ENCODE data around the gene LIFR. TPM values are rescaled to one million over a fixed set of nuclear protein-coding genes. Genes with fewer than 3 reads are reported as not detected.

The LIFR gene
- polyA plus RNA-seq, 1 donor from 2014 or later: 5.8 TPM

GRCh38 chr5:38528162-38528703 is 28.2 kb downstream of the LIFR start:
- Histone ChIP-seq H2AFZ (ENCODE audit: low read depth, low read length) (no peak overlapping the region), H3K9ac (ENCODE audit: low read length) (no peak overlapping the region), H3K4me2 (ENCODE audit: low read length) (no peak overlapping the region), H3K9me2 (ENCODE audit: insufficient read depth, low read length) (no peaks in the 10 kb centered on the region), H3K4me3 (ENCODE audit: low read length) (no peak overlapping the region), H3K79me2 (replicated peaks; ENCODE audit: insufficient read depth, low read length) (no peaks in the 10 kb centered on the region), H3K27ac (ENCODE audit: low read length) (no peak overlapping the region), H3F3A (ENCODE audit: insufficient read depth, low read length, poor library complexity, severe bottlenecking) (no peaks in the 10 kb centered on the region), H4K20me1 (ENCODE audit: insufficient read depth) (no peaks in the 10 kb centered on the region), H3K27me3 (ENCODE audit: insufficient read depth, low read depth, low read length) (no peaks in the 10 kb centered on the region), H3K9me3 (ENCODE audit: low read length) (no peaks in the 10 kb centered on the region), H3K36me3 (ENCODE audit: insufficient read depth, low read length) (no peaks in the 10 kb centered on the region)
- no peak for TF ChIP-seq SMC3 (conservative IDR thresholded peaks at IDR 0.05; ENCODE audit: poor library complexity)
- no peak for TF ChIP-seq POLR2AphosphoS5 (IDR thresholded peaks at IDR 0.05)
- TF ChIP-seq RAD21 (conservative IDR thresholded peaks at IDR 0.05): no peak
- no peak for TF ChIP-seq MXI1 (conservative IDR thresholded peaks at IDR 0.05; ENCODE audit: poor library complexity, severe bottlenecking)
- no peak for TF ChIP-seq CTCF (IDR thresholded peaks at IDR 0.05; ENCODE audit: poor library complexity, severe bottlenecking)
- no peak for TF ChIP-seq TAF1 (IDR thresholded peaks at IDR 0.05; ENCODE audit: low read depth)
- TF ChIP-seq REST (IDR thresholded peaks at IDR 0.05; ENCODE audit: borderline replicate concordance): no peak
- TF ChIP-seq EP300 (conservative IDR thresholded peaks at IDR 0.05; ENCODE audit: poor library complexity, severe bottlenecking): no peak
- no peak for TF ChIP-seq EZH2 (IDR thresholded peaks at IDR 0.05; ENCODE audit: borderline replicate concordance, insufficient read depth, low read length, poor library complexity, severe bottlenecking)

DNA sequence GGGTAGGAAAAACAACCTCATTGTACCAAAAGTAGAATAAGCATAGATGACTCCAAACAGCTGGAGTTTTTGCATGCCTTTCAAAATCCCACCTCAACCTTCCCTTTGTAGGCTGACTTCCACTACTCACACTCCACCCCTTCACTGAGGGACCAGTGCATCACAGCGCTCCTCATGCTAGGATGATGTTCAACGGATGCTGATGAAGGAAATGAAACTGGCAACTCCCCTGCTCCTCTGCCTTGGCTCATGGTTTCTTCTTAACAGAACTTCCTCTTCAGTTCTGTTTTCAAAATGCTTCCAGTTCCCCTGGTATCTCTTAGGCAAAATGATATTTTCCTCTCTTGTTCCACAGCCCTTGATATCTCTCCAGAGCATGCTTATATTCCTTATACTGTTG is 29.0 kb downstream of the LIFR start:
- no peaks in the 10 kb centered on the region for H3K9me2 ChIP-seq (ENCODE audit: insufficient read depth, low read length)
- no peaks in the 10 kb centered on the region for H3K79me2 ChIP-seq (replicated peaks; ENCODE audit: insufficient read depth, low read length)
- no peaks in the 10 kb centered on the region for H3K9me3 ChIP-seq (ENCODE audit: low read length)
- no peak overlapping the region for H2AFZ ChIP-seq (ENCODE audit: low read depth, low read length)
- no peaks in the 10 kb centered on the region for H4K20me1 ChIP-seq (ENCODE audit: insufficient read depth)
- H3K9ac ChIP-seq (ENCODE audit: low read length): no peak overlapping the region
- TF ChIP-seq SMC3 (conservative IDR thresholded peaks at IDR 0.05; ENCODE audit: poor library complexity) (no peak), CTCF (IDR thresholded peaks at IDR 0.05; ENCODE audit: poor library complexity, severe bottlenecking) (no peak), POLR2AphosphoS5 (IDR thresholded peaks at IDR 0.05) (no peak), EZH2 (IDR thresholded peaks at IDR 0.05; ENCODE audit: borderline replicate concordance, insufficient read depth, low read length, poor library complexity, severe bottlenecking) (no peak), TAF1 (IDR thresholded peaks at IDR 0.05; ENCODE audit: low read depth) (no peak), EP300 (conservative IDR thresholded peaks at IDR 0.05; ENCODE audit: poor library complexity, severe bottlenecking) (no peak), REST (IDR thresholded peaks at IDR 0.05; ENCODE audit: borderline replicate concordance) (no peak), RAD21 (conservative IDR thresholded peaks at IDR 0.05) (no peak), MXI1 (conservative IDR thresholded peaks at IDR 0.05; ENCODE audit: poor library complexity, severe bottlenecking) (no peak)
- H3K4me2 ChIP-seq (ENCODE audit: low read length): no peak overlapping the region
- no peaks in the 10 kb centered on the region for H3F3A ChIP-seq (ENCODE audit: insufficient read depth, low read length, poor library complexity, severe bottlenecking)
- H3K4me3 ChIP-seq (ENCODE audit: low read length): no peak overlapping the region
- no peaks in the 10 kb centered on the region for H3K27me3 ChIP-seq (ENCODE audit: insufficient read depth, low read depth, low read length)
- H3K36me3 ChIP-seq (ENCODE audit: insufficient read depth, low read length): no peaks in the 10 kb centered on the region
- H3K27ac ChIP-seq (ENCODE audit: low read length): no peak overlapping the region

All from neural cell (in vitro differentiated cells).